Measurements from ENCODE around the gene ZNF766. TPM values are rescaled to one million over a fixed set of nuclear protein-coding genes. Genes with fewer than 3 reads are reported as not detected.

ZNF766 gene
- total RNA-seq, 1 donor from 2014 or later, result 13.2 TPM

DNA sequence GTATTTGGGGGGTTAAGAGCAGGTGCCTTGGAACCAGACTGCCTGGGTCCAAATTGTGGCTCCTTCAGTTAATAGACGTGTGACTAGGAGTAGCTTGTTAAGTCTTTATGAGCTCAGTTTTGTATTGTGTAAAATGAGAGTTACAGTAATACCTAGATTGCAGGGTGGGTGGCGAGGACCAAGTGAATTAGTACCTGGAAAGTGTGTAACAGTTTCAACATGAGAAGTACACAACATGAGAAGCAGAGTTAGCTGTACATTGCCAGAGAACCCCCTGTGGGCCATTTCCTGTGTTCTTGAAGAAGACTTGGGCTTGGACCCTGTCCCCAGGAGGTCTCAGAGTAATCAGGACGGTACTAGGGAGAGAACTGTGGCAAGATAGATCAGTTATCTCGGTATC is 42.7 kb upstream of the ZNF766 start:
- Mint-ChIP-seq H3K27me3 (ENCODE audit: low read depth, unreplicated experiment) (no peaks in the 10 kb centered on the region), H3K9me3 (ENCODE audit: unreplicated experiment) (no peaks in the 10 kb centered on the region), H3K4me1 (ENCODE audit: low read depth, unreplicated experiment) (peaks cover 10% of the 10 kb centered on the region), H3K36me3 (ENCODE audit: low read depth, unreplicated experiment) (peaks cover 54% of the 10 kb centered on the region), H3K4me3 (ENCODE audit: unreplicated experiment) (no peak overlapping the region), H3K27ac (ENCODE audit: unreplicated experiment) (no peak overlapping the region)
- no peak overlapping the region for H2AFZ ChIP-seq (ENCODE audit: low read depth, low read length)
- no peak overlapping the region for H3K9ac ChIP-seq (ENCODE audit: low read length)
- TF ChIP-seq EZH2 (IDR thresholded peaks at IDR 0.05; ENCODE audit: insufficient read depth, low read length), result no peak
- TF ChIP-seq, protein P1, sequence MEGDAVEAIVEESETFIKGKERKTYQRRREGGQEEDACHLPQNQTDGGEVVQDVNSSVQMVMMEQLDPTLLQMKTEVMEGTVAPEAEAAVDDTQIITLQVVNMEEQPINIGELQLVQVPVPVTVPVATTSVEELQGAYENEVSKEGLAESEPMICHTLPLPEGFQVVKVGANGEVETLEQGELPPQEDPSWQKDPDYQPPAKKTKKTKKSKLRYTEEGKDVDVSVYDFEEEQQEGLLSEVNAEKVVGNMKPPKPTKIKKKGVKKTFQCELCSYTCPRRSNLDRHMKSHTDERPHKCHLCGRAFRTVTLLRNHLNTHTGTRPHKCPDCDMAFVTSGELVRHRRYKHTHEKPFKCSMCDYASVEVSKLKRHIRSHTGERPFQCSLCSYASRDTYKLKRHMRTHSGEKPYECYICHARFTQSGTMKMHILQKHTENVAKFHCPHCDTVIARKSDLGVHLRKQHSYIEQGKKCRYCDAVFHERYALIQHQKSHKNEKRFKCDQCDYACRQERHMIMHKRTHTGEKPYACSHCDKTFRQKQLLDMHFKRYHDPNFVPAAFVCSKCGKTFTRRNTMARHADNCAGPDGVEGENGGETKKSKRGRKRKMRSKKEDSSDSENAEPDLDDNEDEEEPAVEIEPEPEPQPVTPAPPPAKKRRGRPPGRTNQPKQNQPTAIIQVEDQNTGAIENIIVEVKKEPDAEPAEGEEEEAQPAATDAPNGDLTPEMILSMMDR (IDR thresholded peaks at IDR 0.05; ENCODE audit: insufficient read depth, low read depth, low read length), result no peak
- peaks cover 7% of the 10 kb centered on the region for H3K4me1 ChIP-seq (ENCODE audit: insufficient read depth, low read length)
- H3K4me2 ChIP-seq (ENCODE audit: low read length), result no peak overlapping the region
- H3K4me3 ChIP-seq (ENCODE audit: insufficient read depth, low read depth, low read length), result no peak overlapping the region
- no peaks in the 10 kb centered on the region for H3K9me3 ChIP-seq (ENCODE audit: insufficient read depth, low read depth, low read length)
- peaks cover 14% of the 10 kb centered on the region for H4K20me1 ChIP-seq (ENCODE audit: insufficient read depth, low read length)
- H3K79me2 ChIP-seq (ENCODE audit: insufficient read depth, low read length), result no peaks in the 10 kb centered on the region
- DNase-seq (ENCODE audit: low read depth) (no peak), FAIRE-seq (no peak)
- H3K27ac ChIP-seq (ENCODE audit: low read depth, low read length), result no peak overlapping the region
- H3K36me3 ChIP-seq (ENCODE audit: insufficient read depth, low read length), result peaks cover 60% of the 10 kb centered on the region
- H3K27me3 ChIP-seq (ENCODE audit: insufficient read depth, low read length), result no peaks in the 10 kb centered on the region

DNA sequence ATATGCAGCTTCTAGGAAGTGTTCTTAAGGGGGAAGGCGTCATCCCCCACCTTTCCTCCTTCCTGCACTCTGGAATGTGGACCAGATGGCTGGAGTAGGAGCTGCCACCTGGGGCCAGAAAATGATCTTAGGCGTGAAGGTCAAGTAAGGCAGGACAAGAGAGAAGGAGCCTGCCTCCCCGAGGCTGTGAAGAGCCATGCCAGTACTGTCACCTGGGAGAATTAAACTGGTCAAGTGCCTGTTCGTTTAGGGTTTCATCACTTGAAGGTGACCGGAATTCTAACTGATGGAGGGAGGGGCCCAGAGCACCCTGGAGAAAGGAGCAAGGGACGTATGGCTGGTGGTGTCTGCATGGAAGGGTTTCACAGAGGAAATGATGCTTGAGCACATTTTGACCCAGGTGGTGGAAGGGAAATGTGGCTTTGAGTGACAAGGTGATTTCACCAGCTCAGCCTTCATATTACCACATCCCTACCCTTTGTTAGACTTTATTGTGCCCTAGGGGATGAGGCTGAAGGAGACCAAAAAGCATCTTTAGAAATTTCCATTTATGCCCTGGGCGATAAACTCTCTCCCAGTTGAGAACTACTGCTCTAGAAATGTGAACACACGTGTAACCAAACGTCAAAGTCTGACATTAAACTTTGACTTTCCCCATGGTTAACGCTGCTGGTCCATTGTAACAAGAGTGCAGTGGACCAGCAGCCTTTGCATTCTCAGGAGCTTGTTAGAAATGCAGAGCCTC is 42.0 kb upstream of the ZNF766 start:
- Histone ChIP-seq H3K4me1 (ENCODE audit: insufficient read depth, low read length) (peaks cover 7% of the 10 kb centered on the region), H3K4me2 (ENCODE audit: low read length) (no peak overlapping the region), H4K20me1 (ENCODE audit: insufficient read depth, low read length) (peaks cover 8% of the 10 kb centered on the region), H3K9me3 (ENCODE audit: insufficient read depth, low read depth, low read length) (no peaks in the 10 kb centered on the region), H3K36me3 (ENCODE audit: insufficient read depth, low read length) (peaks cover 53% of the 10 kb centered on the region), H3K79me2 (ENCODE audit: insufficient read depth, low read length) (no peaks in the 10 kb centered on the region), H3K27me3 (ENCODE audit: insufficient read depth, low read length) (no peaks in the 10 kb centered on the region), H3K4me3 (ENCODE audit: insufficient read depth, low read depth, low read length) (no peak overlapping the region), H2AFZ (ENCODE audit: low read depth, low read length) (no peak overlapping the region), H3K9ac (ENCODE audit: low read length) (no peak overlapping the region), H3K27ac (ENCODE audit: low read depth, low read length) (no peak overlapping the region)
- H3K4me3 Mint-ChIP-seq (ENCODE audit: unreplicated experiment), result no peak overlapping the region
- no peaks in the 10 kb centered on the region for H3K9me3 Mint-ChIP-seq (ENCODE audit: unreplicated experiment)
- no peaks in the 10 kb centered on the region for H3K27me3 Mint-ChIP-seq (ENCODE audit: low read depth, unreplicated experiment)
- no peak overlapping the region for H3K27ac Mint-ChIP-seq (ENCODE audit: unreplicated experiment)
- FAIRE-seq (no peak), DNase-seq (ENCODE audit: low read depth) (no peak)
- peaks cover 49% of the 10 kb centered on the region for H3K36me3 Mint-ChIP-seq (ENCODE audit: low read depth, unreplicated experiment)
- peaks cover 10% of the 10 kb centered on the region for H3K4me1 Mint-ChIP-seq (ENCODE audit: low read depth, unreplicated experiment)
- TF ChIP-seq EZH2 (IDR thresholded peaks at IDR 0.05; ENCODE audit: insufficient read depth, low read length), result no peak
- TF ChIP-seq, protein P1 (IDR thresholded peaks at IDR 0.05; ENCODE audit: insufficient read depth, low read depth, low read length), result no peak

DNA sequence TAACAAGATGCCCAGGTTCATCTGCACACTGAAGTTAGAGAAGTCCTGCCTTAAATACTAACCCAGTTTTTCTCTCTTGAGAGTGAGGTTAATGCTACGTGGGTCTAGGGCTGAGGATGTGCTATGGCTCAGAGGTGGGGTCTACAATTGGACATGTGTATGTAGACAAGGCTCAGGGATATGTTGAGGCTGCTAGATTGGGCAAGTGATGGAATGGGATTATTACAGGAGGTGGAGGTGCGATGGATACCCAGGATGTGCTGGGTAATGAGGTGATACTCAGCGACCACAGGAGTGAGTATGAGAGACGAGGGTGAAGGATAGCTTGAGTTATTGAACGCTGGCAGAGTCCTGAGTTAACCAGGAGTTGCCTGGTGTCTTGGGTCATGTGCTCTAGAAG is 41.4 kb upstream of the ZNF766 start:
- peaks cover 10% of the 10 kb centered on the region for H3K4me1 Mint-ChIP-seq (ENCODE audit: low read depth, unreplicated experiment)
- FAIRE-seq, result no peak
- Histone ChIP-seq H3K4me3 (ENCODE audit: insufficient read depth, low read depth, low read length) (no peak overlapping the region), H3K27me3 (ENCODE audit: insufficient read depth, low read length) (no peaks in the 10 kb centered on the region), H3K9ac (ENCODE audit: low read length) (no peak overlapping the region), H4K20me1 (ENCODE audit: insufficient read depth, low read length) (peaks cover 8% of the 10 kb centered on the region), H3K27ac (ENCODE audit: low read depth, low read length) (no peak overlapping the region), H2AFZ (ENCODE audit: low read depth, low read length) (no peak overlapping the region), H3K4me2 (ENCODE audit: low read length) (no peak overlapping the region), H3K36me3 (ENCODE audit: insufficient read depth, low read length) (peaks cover 47% of the 10 kb centered on the region), H3K4me1 (ENCODE audit: insufficient read depth, low read length) (peaks cover 7% of the 10 kb centered on the region), H3K79me2 (ENCODE audit: insufficient read depth, low read length) (no peaks in the 10 kb centered on the region), H3K9me3 (ENCODE audit: insufficient read depth, low read depth, low read length) (no peaks in the 10 kb centered on the region)
- no peak for DNase-seq (ENCODE audit: low read depth)
- no peak for TF ChIP-seq EZH2 (IDR thresholded peaks at IDR 0.05; ENCODE audit: insufficient read depth, low read length)
- TF ChIP-seq, protein P1 (IDR thresholded peaks at IDR 0.05; ENCODE audit: insufficient read depth, low read depth, low read length), result no peak
- H3K4me3 Mint-ChIP-seq (ENCODE audit: unreplicated experiment), result no peak overlapping the region
- H3K36me3 Mint-ChIP-seq (ENCODE audit: low read depth, unreplicated experiment), result peaks cover 45% of the 10 kb centered on the region
- H3K9me3 Mint-ChIP-seq (ENCODE audit: unreplicated experiment), result no peaks in the 10 kb centered on the region
- no peak overlapping the region for H3K27ac Mint-ChIP-seq (ENCODE audit: unreplicated experiment)
- H3K27me3 Mint-ChIP-seq (ENCODE audit: low read depth, unreplicated experiment), result no peaks in the 10 kb centered on the region
